Skeletal muscle tissue (tissue), 4 donors: Measurements from ENCODE around the gene OR8G5. TPM values are rescaled to one million over a fixed set of nuclear protein-coding genes. Genes with fewer than 3 reads are reported as not detected.
"Not testable (repeated sequence)": the region's sequence is repeated elsewhere in the genome, so short reads cannot be mapped to it uniquely, and the experiment has no call there.

Experiments used
- H3K27ac ChIP-seq: one replicate; pipeline ENCODE4 v1.7.0; 2013; ENCODE audit warnings: mild to moderate bottlenecking, low read depth, low read length, inconsistent platforms
- H3K27me3 ChIP-seq, 3 donors: one replicate each; pipeline ENCODE4 v1.7.0; 2013; ENCODE audit warnings: low read length in 3 of 3; ENCODE audit not compliant: control insufficient read depth in 3 of 3, insufficient read depth in 3 of 3
- H3K36me3 ChIP-seq, 3 donors: one replicate each; pipeline ENCODE4 v1.7.0; 2013; ENCODE audit warnings: low read length in 3 of 3; ENCODE audit not compliant: control insufficient read depth in 3 of 3, insufficient read depth in 3 of 3
- H3K4me1 ChIP-seq, 3 donors: one replicate each; pipeline ENCODE4 v1.7.0; 2013; ENCODE audit warnings: low read length in 3 of 3, mild to moderate bottlenecking in 3 of 3; ENCODE audit not compliant: control insufficient read depth in 3 of 3, insufficient read depth in 3 of 3
- H3K4me3 ChIP-seq, 3 donors: one replicate each; pipeline ENCODE4 v1.7.0; 2013; ENCODE audit warnings: low read length in 3 of 3
- H3K9ac ChIP-seq, 3 donors: one replicate each; pipeline ENCODE4 v1.7.0; 2013; ENCODE audit warnings: low read length in 3 of 3, mild to moderate bottlenecking in 3 of 3, moderate library complexity in 2 of 3, low read depth in 1 of 3
- H3K9me3 ChIP-seq, 3 donors: one replicate each; pipeline ENCODE4 v1.7.0; 2013; ENCODE audit warnings: low read length in 3 of 3; ENCODE audit not compliant: control insufficient read depth in 3 of 3
- total RNA-seq: library from RNA; depleted of rRNA; stranded (reverse); fragments of >200 nt; gene quantifications from one replicate; pipeline ENCODE4 v1.2.3, GENCODE V29; 2014
- donor health status: Osteomylitis.

The OR8G5 gene
- total RNA-seq, 1 donor from 2014 or later, result 0.52 TPM

DNA sequence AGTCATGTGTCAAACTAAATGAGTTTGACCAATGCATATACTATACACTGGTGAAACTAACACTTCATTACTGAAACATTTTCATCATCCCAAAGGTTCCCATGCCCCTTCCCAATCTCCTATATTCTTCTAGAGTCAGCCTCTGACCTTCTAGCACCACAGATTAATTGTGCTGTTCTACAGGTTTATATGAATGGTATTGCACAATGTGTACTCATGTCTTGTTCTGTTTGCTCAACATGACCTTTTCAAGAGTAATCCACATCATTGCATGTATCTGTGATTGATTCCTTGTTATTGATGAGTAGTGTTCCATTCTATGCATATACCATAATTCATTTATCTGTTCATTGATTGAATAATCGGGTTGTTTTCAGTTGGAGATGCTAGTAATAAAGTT lies 22.8 kb upstream of the OR8G5 start:
- Histone ChIP-seq H3K27ac (no peak overlapping the region), H3K9ac (no peak overlapping the region), H3K27me3 (no peaks in the 10 kb centered on the region)

DNA sequence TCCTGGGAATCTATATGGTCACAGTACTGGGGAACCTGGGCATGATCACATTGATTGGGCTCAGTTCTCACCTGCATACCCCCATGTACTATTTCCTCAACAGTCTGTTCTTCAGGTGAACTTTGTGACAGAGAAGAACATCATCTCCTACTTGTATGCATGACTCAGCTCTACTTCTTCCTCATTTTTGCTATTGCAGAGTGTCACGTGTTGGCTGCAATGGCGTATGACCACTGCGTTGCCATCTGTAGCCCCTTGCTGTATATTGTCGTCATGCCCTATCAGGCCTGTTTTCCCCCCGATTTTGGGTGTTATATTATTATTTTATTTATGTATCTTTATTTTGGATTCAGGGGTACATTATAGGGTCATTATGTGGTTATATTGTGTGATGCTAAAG lies 17.7 kb upstream of the OR8G5 start:
- H3K27ac ChIP-seq, result no peak overlapping the region
- H3K4me3 ChIP-seq, result no peak overlapping the region
- H3K36me3 ChIP-seq, result no peaks in the 10 kb centered on the region
- no peaks in the 10 kb centered on the region for H3K27me3 ChIP-seq
- no peak overlapping the region for H3K9ac ChIP-seq
- H3K9me3 ChIP-seq, result no peaks in the 10 kb centered on the region
- H3K4me1 ChIP-seq, result no peaks in the 10 kb centered on the region

More for the DNA sequence above, 22.8 kb upstream of the OR8G5 start:
- Histone ChIP-seq H3K4me3 (no peak overlapping the region), H3K36me3 (no peaks in the 10 kb centered on the region), H3K4me1 (no peaks in the 10 kb centered on the region), H3K9me3 (no peaks in the 10 kb centered on the region)

DNA sequence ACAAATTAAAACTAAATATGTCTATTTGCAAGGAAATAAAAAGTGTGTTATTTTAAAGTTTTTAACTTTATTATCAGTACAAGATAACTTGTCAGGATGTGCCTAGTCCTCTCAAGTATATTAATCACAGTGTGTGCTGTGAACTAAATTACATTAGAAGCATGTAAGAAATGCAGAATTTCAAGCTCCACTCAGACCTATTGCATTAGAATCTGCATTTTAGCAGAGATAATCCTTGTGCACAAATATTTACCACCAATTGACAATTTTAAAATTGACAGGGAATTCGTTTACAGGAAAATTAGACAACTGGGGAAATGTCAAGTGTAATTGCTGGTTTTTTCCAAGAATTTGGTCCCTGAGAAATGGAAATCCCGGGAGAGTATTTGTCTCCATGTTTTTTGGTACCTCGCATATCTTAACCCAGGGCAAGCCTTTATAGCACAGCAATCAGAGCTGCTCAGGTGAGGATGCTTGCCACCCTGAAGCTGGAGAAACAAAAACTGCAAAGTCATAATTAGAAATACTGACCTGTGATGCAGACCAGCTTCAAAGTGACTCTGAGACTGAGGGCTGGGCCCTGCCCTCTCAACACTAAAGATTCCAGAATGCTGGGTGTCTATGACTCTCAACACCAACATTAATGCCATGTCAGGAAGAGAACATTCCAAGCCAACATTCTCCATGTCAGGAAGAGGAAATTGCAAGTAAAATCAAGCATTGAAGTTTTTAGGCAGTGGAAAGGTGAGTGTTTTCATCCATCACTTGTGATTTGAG lies 15.4 kb upstream of the OR8G5 start, which contains the start of gene OR8G1:
Gene OR8G1 (plus strand): TSS at position 475 of the 777 bp plus-strand sequence. CDS start 8,581 bp downstream, outside the sequence.
- Histone ChIP-seq H3K27ac (no peak within 1 kb of the TSS), H3K27me3 (no peaks in the 10 kb centered on the region), H3K4me3 (no peak within 1 kb of the TSS), H3K9ac (no peak within 1 kb of the TSS), H3K36me3 (no peaks in the 10 kb centered on the region), H3K9me3 (no peaks in the 10 kb centered on the region), H3K4me1 (no peaks in the 10 kb centered on the region)

DNA sequence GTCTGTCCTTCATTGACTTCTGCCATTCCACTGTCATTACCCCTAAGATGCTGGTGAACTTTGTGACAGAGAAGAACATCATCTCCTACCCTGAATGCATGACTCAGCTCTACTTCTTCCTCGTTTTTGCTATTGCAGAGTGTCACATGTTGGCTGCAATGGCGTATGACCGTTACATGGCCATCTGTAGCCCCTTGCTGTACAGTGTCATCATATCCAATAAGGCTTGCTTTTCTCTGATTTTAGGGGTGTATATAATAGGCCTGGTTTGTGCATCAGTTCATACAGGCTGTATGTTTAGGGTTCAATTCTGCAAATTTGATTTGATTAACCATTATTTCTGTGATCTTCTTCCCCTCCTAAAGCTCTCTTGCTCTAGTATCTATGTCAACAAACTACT lies 6.3 kb upstream of the OR8G5 start:
- H3K4me3 ChIP-seq, H3K9ac ChIP-seq, H3K9me3 ChIP-seq, H3K27ac ChIP-seq, H3K36me3 ChIP-seq, H3K27me3 ChIP-seq, H3K4me1 ChIP-seq: not testable (repeated sequence)

DNA sequence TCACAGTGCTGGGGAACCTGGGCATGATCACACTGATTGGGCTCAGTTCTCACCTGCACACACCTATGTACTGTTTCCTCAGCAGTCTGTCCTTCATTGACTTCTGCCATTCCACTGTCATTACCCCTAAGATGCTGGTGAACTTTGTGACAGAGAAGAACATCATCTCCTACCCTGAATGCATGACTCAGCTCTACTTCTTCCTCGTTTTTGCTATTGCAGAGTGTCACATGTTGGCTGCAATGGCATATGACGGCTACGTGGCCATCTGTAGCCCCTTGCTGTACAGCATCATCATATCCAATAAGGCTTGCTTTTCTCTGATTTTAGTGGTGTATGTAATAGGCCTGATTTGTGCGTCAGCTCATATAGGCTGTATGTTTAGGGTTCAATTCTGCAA lies 8.9 kb downstream of the OR8G5 start:
- H3K27ac ChIP-seq, result not testable (repeated sequence)

DNA sequence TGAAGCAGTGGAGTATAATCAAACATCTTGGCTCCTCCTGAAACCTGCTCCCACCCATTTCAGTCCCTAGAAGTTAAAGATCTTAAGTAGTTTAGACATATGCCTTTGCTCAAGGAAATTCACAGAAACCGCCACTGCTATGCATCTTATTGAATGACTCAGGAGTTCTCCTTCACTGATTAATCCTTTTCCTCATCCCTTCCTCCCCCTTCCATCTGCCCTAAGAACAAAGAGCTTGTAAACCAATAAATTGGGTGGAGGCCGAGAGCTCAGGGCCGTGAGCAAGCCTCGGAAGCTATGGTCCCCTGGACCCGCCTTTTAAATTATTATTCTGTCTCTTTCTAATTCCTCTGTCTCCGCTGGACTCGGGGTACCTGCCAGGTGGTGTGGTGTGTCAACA lies 14.7 kb downstream of the OR8G5 start:
- H3K27me3 ChIP-seq, H3K4me1 ChIP-seq: not testable (repeated sequence)

More for the DNA sequence above, 8.9 kb downstream of the OR8G5 start:
- H3K4me1 ChIP-seq, H3K9me3 ChIP-seq, H3K27me3 ChIP-seq, H3K4me3 ChIP-seq, H3K9ac ChIP-seq, H3K36me3 ChIP-seq: not testable (repeated sequence)

DNA sequence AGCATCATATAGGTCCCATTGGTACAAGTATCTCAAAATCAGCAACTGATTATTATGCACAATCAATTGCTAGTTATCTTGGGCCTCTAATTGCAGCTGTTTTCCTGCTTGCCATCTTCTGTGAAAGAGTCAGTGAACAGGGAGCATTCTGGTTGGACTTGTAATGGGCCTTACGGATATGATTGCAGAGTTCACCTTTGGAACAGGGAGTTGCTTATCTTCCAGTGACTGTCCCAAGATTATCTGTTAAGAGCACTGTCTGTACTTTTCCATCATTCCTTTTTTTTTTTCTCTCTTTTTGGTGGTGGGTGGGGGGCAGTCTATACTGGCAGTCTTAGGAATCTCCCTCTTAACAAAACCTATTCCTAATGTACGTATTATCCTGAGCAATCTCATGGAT lies 17.8 kb downstream of the OR8G5 start:
- no peaks in the 10 kb centered on the region for H3K36me3 ChIP-seq
- no peak overlapping the region for H3K4me3 ChIP-seq
- no peaks in the 10 kb centered on the region for H3K4me1 ChIP-seq
- no peak overlapping the region for H3K9ac ChIP-seq
- H3K27me3 ChIP-seq, result no peaks in the 10 kb centered on the region
- H3K27ac ChIP-seq, result no peak overlapping the region
- no peaks in the 10 kb centered on the region for H3K9me3 ChIP-seq

More for the DNA sequence above, 14.7 kb downstream of the OR8G5 start:
- not testable (repeated sequence) for H3K27ac ChIP-seq, H3K9ac ChIP-seq, H3K9me3 ChIP-seq, H3K36me3 ChIP-seq, H3K4me3 ChIP-seq

DNA sequence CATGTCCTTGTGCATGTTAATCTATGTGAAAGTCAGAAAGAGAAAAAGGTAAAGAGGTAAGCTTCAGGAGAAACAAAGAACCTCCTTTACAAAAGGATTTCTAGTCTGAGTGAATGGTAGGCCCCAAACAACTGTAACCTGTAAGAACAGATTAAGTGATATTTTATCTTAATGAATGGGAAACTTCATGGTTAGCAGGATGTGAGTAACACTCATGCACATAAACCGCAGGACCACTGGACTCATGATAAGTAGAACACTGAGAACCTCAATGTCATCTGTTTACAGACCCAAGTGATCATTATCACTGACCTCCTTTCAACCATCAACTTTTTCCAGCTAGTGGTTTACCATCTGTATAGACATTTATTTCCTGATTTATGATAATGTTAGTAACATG lies 19.9 kb downstream of the OR8G5 start:
- H3K9ac ChIP-seq, result no peak overlapping the region
- H3K4me3 ChIP-seq, result no peak overlapping the region
- no peak overlapping the region for H3K27ac ChIP-seq
- H3K36me3 ChIP-seq, result no peaks in the 10 kb centered on the region
- H3K27me3 ChIP-seq, result no peaks in the 10 kb centered on the region
- H3K9me3 ChIP-seq, result no peaks in the 10 kb centered on the region
- H3K4me1 ChIP-seq, result no peaks in the 10 kb centered on the region

DNA sequence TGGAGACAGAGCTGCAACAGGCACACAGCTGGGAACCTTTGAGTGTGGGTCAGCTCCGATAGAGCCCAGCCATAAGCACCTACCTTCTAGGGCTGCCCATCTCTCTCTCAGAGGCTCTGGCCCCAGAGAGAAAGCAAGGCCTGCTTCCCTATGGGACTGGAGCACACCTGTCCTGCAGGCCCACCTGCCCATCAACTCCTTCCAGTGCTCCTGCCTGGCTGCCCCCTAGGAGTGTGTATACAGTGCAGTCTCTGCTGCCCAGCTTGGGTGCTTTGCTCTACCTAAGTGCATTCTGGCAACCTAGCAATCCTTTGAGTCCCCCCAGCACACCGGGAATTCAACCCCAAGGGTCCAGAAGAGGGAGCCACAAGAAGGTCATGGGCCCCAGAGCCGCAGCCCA lies 21.0 kb downstream of the OR8G5 start:
- H3K36me3 ChIP-seq, result no peaks in the 10 kb centered on the region

DNA sequence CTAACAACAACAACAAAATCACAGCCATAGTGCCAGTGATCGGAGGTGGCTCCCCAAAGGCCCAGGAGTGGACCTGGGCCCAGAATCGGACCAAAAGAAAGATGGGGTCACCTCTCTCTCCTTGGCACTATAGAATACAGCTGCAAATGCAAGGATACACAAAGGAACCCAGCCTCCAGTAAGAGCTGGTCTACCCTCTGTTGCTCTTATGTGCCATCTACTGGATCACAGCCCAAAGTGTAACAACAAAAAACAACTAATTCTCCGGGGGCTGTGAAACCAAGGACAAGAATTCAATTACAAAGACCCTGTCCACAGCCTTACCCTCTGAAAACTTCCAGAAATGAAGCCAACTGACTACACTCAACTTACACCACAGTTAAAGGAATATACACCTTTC lies 21.6 kb downstream of the OR8G5 start:
- Histone ChIP-seq H3K27me3 (no peaks in the 10 kb centered on the region), H3K4me3 (no peak overlapping the region), H3K36me3 (no peaks in the 10 kb centered on the region), H3K9ac (no peak overlapping the region), H3K4me1 (no peaks in the 10 kb centered on the region), H3K27ac (no peak overlapping the region), H3K9me3 (no peaks in the 10 kb centered on the region)

More for the DNA sequence above, 21.0 kb downstream of the OR8G5 start:
- H3K4me3 ChIP-seq, result no peak overlapping the region
- H3K4me1 ChIP-seq, result no peaks in the 10 kb centered on the region
- H3K27me3 ChIP-seq, result no peaks in the 10 kb centered on the region
- no peak overlapping the region for H3K27ac ChIP-seq
- H3K9me3 ChIP-seq, result no peaks in the 10 kb centered on the region
- H3K9ac ChIP-seq, result no peak overlapping the region
